ENCODE results near the gene ROR1.

ROR1 gene

GRCh38 chr1:64055310-64055709, 281.5 kb downstream of the ROR1 start:
- in situ Hi-C loops (cut with HindIII; ENCODE audit: low pct_unique_long_range_greater_than_20kb, low sequenced_read_pairs), result no loop called here
- TF ChIP-seq JUND (IDR thresholded peaks at IDR 0.05; ENCODE audit: low read depth), result no peak
- no peak for DNase-seq (ENCODE audit: low read depth in 1 of 2, low spot score in 1 of 2)

GRCh38 chr1:64059556-64059955, 285.7 kb downstream of the ROR1 start:
- DNase-seq (ENCODE audit: low read depth in 1 of 2, low spot score in 1 of 2), result no peak
- in situ Hi-C loops (cut with HindIII; ENCODE audit: low pct_unique_long_range_greater_than_20kb, low sequenced_read_pairs), result no loop called here
- no peak for TF ChIP-seq JUND (IDR thresholded peaks at IDR 0.05; ENCODE audit: low read depth)

- no peak for TF ChIP-seq JUND (IDR thresholded peaks at IDR 0.05; ENCODE audit: low read depth)
- no peak for DNase-seq (ENCODE audit: low read depth in 1 of 2, low spot score in 1 of 2)
- in situ Hi-C loops (cut with HindIII; ENCODE audit: low pct_unique_long_range_greater_than_20kb, low sequenced_read_pairs), result no loop called here
Measured at GRCh38 chr1:64060611-64061302, 286.9 kb downstream of the ROR1 start.

GRCh38 chr1:64061430-64062104, 287.8 kb downstream of the ROR1 start:
- no peak for DNase-seq (ENCODE audit: low read depth in 1 of 2, low spot score in 1 of 2)
- in situ Hi-C loops (cut with HindIII; ENCODE audit: low pct_unique_long_range_greater_than_20kb, low sequenced_read_pairs), result no loop called here
- no peak for TF ChIP-seq JUND (IDR thresholded peaks at IDR 0.05; ENCODE audit: low read depth)

GRCh38 chr1:64062529-64062928, 288.7 kb downstream of the ROR1 start:
- in situ Hi-C loops (cut with HindIII; ENCODE audit: low pct_unique_long_range_greater_than_20kb, low sequenced_read_pairs), result no loop called here
- no peak for DNase-seq (ENCODE audit: low read depth in 1 of 2, low spot score in 1 of 2)
- no peak for TF ChIP-seq JUND (IDR thresholded peaks at IDR 0.05; ENCODE audit: low read depth)

GRCh38 chr1:64062941-64063581, 289.2 kb downstream of the ROR1 start:
- no peak for TF ChIP-seq JUND (IDR thresholded peaks at IDR 0.05; ENCODE audit: low read depth)
- in situ Hi-C loops (cut with HindIII; ENCODE audit: low pct_unique_long_range_greater_than_20kb, low sequenced_read_pairs), result no loop called here
- no peak for DNase-seq (ENCODE audit: low read depth in 1 of 2, low spot score in 1 of 2)

- in situ Hi-C loops (cut with HindIII; ENCODE audit: low pct_unique_long_range_greater_than_20kb, low sequenced_read_pairs), result no loop called here
- no peak for DNase-seq (ENCODE audit: low read depth in 1 of 2, low spot score in 1 of 2)
- no peak for TF ChIP-seq JUND (IDR thresholded peaks at IDR 0.05; ENCODE audit: low read depth)
Measured at GRCh38 chr1:64065571-64065970, 291.8 kb downstream of the ROR1 start.

GRCh38 chr1:64072089-64072793, 298.4 kb downstream of the ROR1 start:
- no peak for DNase-seq (ENCODE audit: low read depth in 1 of 2, low spot score in 1 of 2)
- in situ Hi-C loops (cut with HindIII; ENCODE audit: low pct_unique_long_range_greater_than_20kb, low sequenced_read_pairs), result no loop called here
- TF ChIP-seq JUND (IDR thresholded peaks at IDR 0.05; ENCODE audit: low read depth), result no peak

GRCh38 chr1:64073705-64074104, 299.9 kb downstream of the ROR1 start:
- in situ Hi-C loops (cut with HindIII; ENCODE audit: low pct_unique_long_range_greater_than_20kb, low sequenced_read_pairs), result no loop called here
- DNase-seq (ENCODE audit: low read depth in 1 of 2, low spot score in 1 of 2), result no peak
- no peak for TF ChIP-seq JUND (IDR thresholded peaks at IDR 0.05; ENCODE audit: low read depth)

- no peak for DNase-seq (ENCODE audit: low read depth in 1 of 2, low spot score in 1 of 2)
- in situ Hi-C loops (cut with HindIII; ENCODE audit: low pct_unique_long_range_greater_than_20kb, low sequenced_read_pairs), result no loop called here
- TF ChIP-seq JUND (IDR thresholded peaks at IDR 0.05; ENCODE audit: low read depth), result no peak
Measured at GRCh38 chr1:64074767-64075166, 300.9 kb downstream of the ROR1 start.

- in situ Hi-C loops (cut with HindIII; ENCODE audit: low pct_unique_long_range_greater_than_20kb, low sequenced_read_pairs), result no loop called here
- TF ChIP-seq JUND (IDR thresholded peaks at IDR 0.05; ENCODE audit: low read depth), result no peak
- no peak for DNase-seq (ENCODE audit: low read depth in 1 of 2, low spot score in 1 of 2)
Measured at GRCh38 chr1:64077281-64077940, 303.6 kb downstream of the ROR1 start.

GRCh38 chr1:64080941-64081562, 307.2 kb downstream of the ROR1 start:
- in situ Hi-C loops (cut with HindIII; ENCODE audit: low pct_unique_long_range_greater_than_20kb, low sequenced_read_pairs), result no loop called here
- TF ChIP-seq JUND (IDR thresholded peaks at IDR 0.05; ENCODE audit: low read depth), result no peak
- DNase-seq (ENCODE audit: low read depth in 1 of 2, low spot score in 1 of 2), result no peak
